IMR-90 (cell line): Measurements from ENCODE around the gene STK33. TPM values are rescaled to one million over a fixed set of nuclear protein-coding genes. Genes with fewer than 3 reads are reported as not detected.

Source experiments
- ATAC-seq: fragments of 200-7000 bp; cut with Tn5 transposase; 2 replicates; pipeline ENCODE4 v1.9.1; 2020; ENCODE audit warnings: low read depth, mild to moderate bottlenecking, moderate library complexity
- BruUV-seq: library from RNA; stranded (reverse); fragments of 400-500 nt; replicated peaks from 2 replicates; lab custom pipeline; 2021; lab: Mats Ljungman, UMichigan
- CTCF ChIA-PET: fragments of 300-600 bp; formaldehyde crosslinking; extraction: SDS; loops from one replicate; lab custom pipeline; 2021; ENCODE audit warnings: antibody characterized with exemption; lab: Yijun Ruan, JAX
- POLR2A ChIA-PET: fragments of 300-600 bp; sonication (Branson Sonifier 250); formaldehyde crosslinking; loops from one replicate; lab custom pipeline; 2022; ENCODE audit warnings: antibody characterized with exemption; ENCODE audit not compliant: unreplicated experiment; lab: Charles Lee
- DNase-seq: peaks from one replicate; pipeline ENCODE4 v3.0.0; 2013
- H2AFZ ChIP-seq: replicated peaks from 2 replicates; pipeline ENCODE3; 2013; ENCODE audit warnings: low read length, mild to moderate bottlenecking; ENCODE audit not compliant: poor library complexity
- H2AK5ac ChIP-seq: 2 replicates; pipeline ENCODE4 v1.6.1; 2013; ENCODE audit warnings: low read depth, low read length, inconsistent platforms
- H2AK9ac ChIP-seq: replicated peaks from 2 replicates; pipeline ENCODE3; 2013; ENCODE audit warnings: mild to moderate bottlenecking, low read depth, low read length, moderate library complexity; ENCODE audit not compliant: poor library complexity
- H2BK120ac ChIP-seq: 2 replicates; pipeline ENCODE4 v1.6.1; 2013; ENCODE audit warnings: low read depth, low read length, inconsistent platforms
- H2BK15ac ChIP-seq: 3 replicates; pipeline ENCODE4 v1.6.1; 2013; ENCODE audit warnings: low read depth, low read length, inconsistent platforms
- H2BK20ac ChIP-seq: 2 replicates; pipeline ENCODE4 v1.6.1; 2013; ENCODE audit warnings: low read depth, mild to moderate bottlenecking, inconsistent platforms, low read length, moderate library complexity
- H2BK5ac ChIP-seq: 2 replicates; pipeline ENCODE4 v1.6.1; 2013; ENCODE audit warnings: mild to moderate bottlenecking, low read depth, low read length, inconsistent platforms; ENCODE audit not compliant: poor library complexity, severe bottlenecking
- H3K14ac ChIP-seq: replicated peaks from 2 replicates; pipeline ENCODE4 v1.6.1; 2013; ENCODE audit warnings: low read depth, low read length, inconsistent platforms
- H3K18ac ChIP-seq: 2 replicates; pipeline ENCODE4 v1.6.1; 2013; ENCODE audit warnings: low read depth, low read length, control low read depth
- H3K23ac ChIP-seq: 2 replicates; pipeline ENCODE4 v1.6.1; 2013; ENCODE audit warnings: low read depth, low read length, inconsistent platforms
- H3K27ac ChIP-seq: 2 replicates; pipeline ENCODE4 v1.5.1; 2013; ENCODE audit warnings: mild to moderate bottlenecking, control low read depth, low read length; ENCODE audit not compliant: insufficient read depth
- H3K27me3 ChIP-seq: 2 replicates; pipeline ENCODE4 v1.6.1; 2013; ENCODE audit warnings: low read length; ENCODE audit not compliant: control insufficient read depth, insufficient read depth
- H3K36me3 ChIP-seq: 2 replicates; pipeline ENCODE4 v1.6.1; 2013; ENCODE audit warnings: low read length, mixed read lengths; ENCODE audit not compliant: control insufficient read depth, insufficient read depth
- H3K4ac ChIP-seq: 2 replicates; pipeline ENCODE4 v1.6.1; 2013; ENCODE audit warnings: low read depth, low read length, inconsistent platforms
- H3K4me1 ChIP-seq: 2 replicates; pipeline ENCODE4 v1.6.1; 2013; ENCODE audit warnings: low read length, mixed read lengths; ENCODE audit not compliant: control insufficient read depth, insufficient read depth
- H3K4me2 ChIP-seq: 2 replicates; pipeline ENCODE4 v1.6.1; 2013; ENCODE audit warnings: low read depth, mild to moderate bottlenecking, control low read depth, low read length, moderate library complexity
- H3K4me3 ChIP-seq: 2 replicates; pipeline ENCODE4 v1.5.1; 2013; ENCODE audit warnings: low read depth, mild to moderate bottlenecking, control low read depth, low read length, moderate library complexity; ENCODE audit not compliant: insufficient read depth
- H3K56ac ChIP-seq: 2 replicates; pipeline ENCODE4 v1.6.1; 2013; ENCODE audit warnings: low read length, inconsistent platforms; ENCODE audit not compliant: insufficient read depth; ENCODE audit errors: extremely low read depth
- H3K79me1 ChIP-seq, 2 experiments: 2 replicates each; pipeline ENCODE4 v1.6.1; 2013; ENCODE audit warnings: low read length in 2 of 2, inconsistent platforms in 1 of 2, low read depth in 1 of 2
- H3K9ac ChIP-seq: 2 replicates; pipeline ENCODE4 v1.6.1; 2013; ENCODE audit warnings: low read depth, low read length, control low read depth
- H3K9me1 ChIP-seq: 2 replicates; pipeline ENCODE4 v1.6.1; 2013; ENCODE audit warnings: low read length, inconsistent platforms; ENCODE audit not compliant: insufficient read depth
- H3K9me3 ChIP-seq: 2 replicates; pipeline ENCODE4 v1.6.1; 2013; ENCODE audit warnings: low read length; ENCODE audit not compliant: control insufficient read depth, insufficient read depth
- H4K20me1 ChIP-seq: 2 replicates; pipeline ENCODE4 v1.6.1; 2013; ENCODE audit warnings: low read length, inconsistent platforms; ENCODE audit not compliant: insufficient read depth
- H4K5ac ChIP-seq: 2 replicates; pipeline ENCODE4 v1.6.1; 2013; ENCODE audit warnings: mild to moderate bottlenecking, low read depth, low read length, control low read depth
- H4K8ac ChIP-seq, 2 experiments: 2 replicates each; pipeline ENCODE4 v1.6.1; 2013; ENCODE audit warnings: low read depth in 2 of 2, low read length in 2 of 2, control low read depth in 1 of 2, inconsistent platforms in 1 of 2
- H4K91ac ChIP-seq: 2 replicates; pipeline ENCODE4 v1.6.1; 2013; ENCODE audit warnings: low read depth, low read length, inconsistent platforms; ENCODE audit not compliant: insufficient read depth
- FOS ChIP-seq: fragments of 150-350 bp; IDR thresholded peaks from 2 replicates; pipeline ENCODE4 v1.6.1; 2016; ENCODE audit warnings: low read depth, low read length
- MXI1 ChIP-seq: IDR thresholded peaks from 2 replicates; pipeline ENCODE4 v1.6.1; 2012; ENCODE audit warnings: low read depth, mild to moderate bottlenecking, low read length, moderate library complexity, borderline replicate concordance
- WGBS, 2 experiments: methylation state at CpG; one replicate each; pipeline versions ENCODE4 v1.1.5 to v1.1.7; 2013; ENCODE audit warnings: missing lambda C conversion rate in 2 of 2; ENCODE audit not compliant: insufficient read length in 1 of 2; ENCODE audit errors: extremely low coverage in 2 of 2; 5-methylcytosine and 5-hydroxymethylcytosine counted together
- dilution Hi-C: fragments of 300-500 bp; cut with HindIII; formaldehyde crosslinking; loops from one replicate; pipeline ENCODE4 v1.14.3; 2018; ENCODE audit warnings: low sequenced_read_pairs; ENCODE audit not compliant: unreplicated experiment
- in situ Hi-C: fragments of 300-500 bp; cut with MboI; formaldehyde crosslinking; loops from 3 replicates; pipeline ENCODE4 v1.14.3; 2019; ENCODE audit warnings: low sequenced_read_pairs, inconsistent platforms, mixed read lengths
- intact Hi-C: fragments of 100-400 bp; cut with micrococcal nuclease; formaldehyde crosslinking; loops from 2 replicates; pipeline ENCODE4 v1.10.0; 2022
- polyA plus RNA-seq, 3 experiments: library from polyadenylated mRNA; depleted of rRNA; stranded (reverse); fragments of >200 nt; gene quantifications; 2 replicates each; pipeline ENCODE4 v1.2.3, GENCODE V29; 2012; ENCODE audit warnings: low replicate concordance in 1 of 3
- total RNA-seq: library from RNA; depleted of rRNA; stranded (reverse); fragments of >200 nt; gene quantifications from 2 replicates; pipeline ENCODE4 v1.2.3, GENCODE V29; 2012

Gene STK33
- total and polyA plus RNA-seq, 2 of the 4 experiments (the other 2 are of a cell fraction), result 2.3 to 2.6 TPM

DNA sequence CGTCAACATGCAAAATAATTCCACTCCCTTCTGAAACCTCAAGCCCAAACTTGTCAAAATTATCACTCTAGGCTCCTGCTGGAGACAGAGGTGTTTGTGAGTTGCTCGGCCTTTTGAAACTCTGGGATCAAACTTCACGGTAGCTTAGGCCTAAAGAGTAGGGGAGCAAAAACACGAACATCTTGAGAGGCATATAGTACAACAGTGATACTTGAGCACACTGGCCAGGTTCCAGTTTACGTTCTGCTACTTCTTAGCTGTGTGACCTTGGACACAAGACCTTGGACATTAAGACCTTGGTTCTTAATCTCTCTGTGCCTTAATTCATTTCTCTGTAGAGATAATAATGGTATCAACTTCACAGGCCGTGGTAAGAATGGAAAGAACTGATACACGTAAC, 206.9 kb downstream of the STK33 start:
- H2BK20ac ChIP-seq, result no peak overlapping the region
- no peak overlapping the region for H3K4me3 ChIP-seq
- H3K36me3 ChIP-seq, result no peaks in the 10 kb centered on the region
- H3K9ac ChIP-seq, result no peak overlapping the region
- no peaks in the 10 kb centered on the region for H3K79me1 ChIP-seq
- H3K4me2 ChIP-seq, result no peak overlapping the region
- dilution Hi-C loops, result no loop called here
- no peak overlapping the region for H3K23ac ChIP-seq
- no peak overlapping the region for H3K4ac ChIP-seq
- H3K27me3 ChIP-seq, result no peaks in the 10 kb centered on the region; the same call in 1 of the 2 replicates
- no peak for ATAC-seq
- H3K14ac ChIP-seq, result no peak overlapping the region
- intact Hi-C loops, result no loop called here
- H4K5ac ChIP-seq, result no peak overlapping the region
- no peaks in the 10 kb centered on the region for H3K9me1 ChIP-seq
- no peak overlapping the region for H4K8ac ChIP-seq
- no peak overlapping the region for H2BK15ac ChIP-seq
- no peak overlapping the region for H3K27ac ChIP-seq
- no TSS peak for BruUV-seq
- no peak overlapping the region for H2AK9ac ChIP-seq
- no peak overlapping the region for H2BK5ac ChIP-seq
- H3K9me3 ChIP-seq, result no peaks in the 10 kb centered on the region
- no peak overlapping the region for H2AK5ac ChIP-seq
- H2BK120ac ChIP-seq, result no peak overlapping the region
- no peak overlapping the region for H4K91ac ChIP-seq
- WGBS, 2 experiments, result 76% methylated on average over 2 of the region's 7 CpGs; no CpG with 5 or more reads in 1 of the 2 experiments
- H2AFZ ChIP-seq, result no peak overlapping the region
- H3K18ac ChIP-seq, result no peak overlapping the region
- H3K4me1 ChIP-seq, result peaks cover 2% of the 10 kb centered on the region; the same call in 1 of the 2 replicates
- no peaks in the 10 kb centered on the region for H4K20me1 ChIP-seq
- ChIA-PET CTCF (no interaction called here), POLR2A (no interaction called here)
- no peak for DNase-seq
- in situ Hi-C loops, result no loop called here
- H3K56ac ChIP-seq, result no peak overlapping the region
- TF ChIP-seq FOS, result no peak
- TF ChIP-seq MXI1, result no peak
